Measurements from ENCODE around the gene ZNF18.

GRCh38 chr17:11932337-11932898 lies 64.9 kb downstream of the ZNF18 start:
- TF ChIP-seq EZH2 (IDR thresholded peaks at IDR 0.05; ENCODE audit: low read length, missing control alignments), result no peak
- no peak for TF ChIP-seq CTCF (conservative IDR thresholded peaks at IDR 0.05 in 1 of 2, IDR thresholded peaks at IDR 0.05 in 1 of 2; ENCODE audit: low read depth in 1 of 2, low read length in 2 of 2)
